ENCODE results near the gene NDUFAF8. TPM values are rescaled to one million over a fixed set of nuclear protein-coding genes. Genes with fewer than 3 reads are reported as not detected.

NDUFAF8 gene
- total RNA-seq, 2 donors from 2014 or later: 27.4 to 43.1 TPM

DNA sequence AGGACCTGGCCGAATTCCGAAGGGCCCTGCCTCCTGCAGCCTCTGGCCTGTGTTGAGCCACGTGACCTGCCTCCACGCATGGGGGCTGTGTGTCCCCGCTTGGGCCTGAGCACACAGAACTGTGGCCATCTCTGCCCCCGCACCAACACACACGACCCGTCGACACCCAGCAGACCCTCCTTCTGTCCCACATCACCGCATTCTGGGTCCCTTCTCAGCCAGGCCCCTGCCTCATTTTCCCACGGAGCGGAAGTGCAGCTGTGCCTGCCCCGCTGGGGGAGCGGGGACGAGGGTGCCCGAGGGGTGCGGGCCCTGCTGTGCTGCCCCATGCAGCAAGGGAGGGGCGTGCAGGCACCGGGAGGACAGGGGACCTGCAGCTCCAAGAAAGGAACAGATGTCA is 18.4 kb downstream of the NDUFAF8 start:
- 96% methylated on average over 18 of the region's 19 CpGs for WGBS
- H3K4me3 ChIP-seq: no peak overlapping the region
- H3K36me3 ChIP-seq: peaks cover 0 to 22% of the 10 kb centered on the region in 2 donors
- H3K4me1 ChIP-seq (replicated peaks): peaks cover 7% of the 10 kb centered on the region
- no peak for TF ChIP-seq POLR2A (IDR thresholded peaks at IDR 0.05)
- TF ChIP-seq, protein P1, sequence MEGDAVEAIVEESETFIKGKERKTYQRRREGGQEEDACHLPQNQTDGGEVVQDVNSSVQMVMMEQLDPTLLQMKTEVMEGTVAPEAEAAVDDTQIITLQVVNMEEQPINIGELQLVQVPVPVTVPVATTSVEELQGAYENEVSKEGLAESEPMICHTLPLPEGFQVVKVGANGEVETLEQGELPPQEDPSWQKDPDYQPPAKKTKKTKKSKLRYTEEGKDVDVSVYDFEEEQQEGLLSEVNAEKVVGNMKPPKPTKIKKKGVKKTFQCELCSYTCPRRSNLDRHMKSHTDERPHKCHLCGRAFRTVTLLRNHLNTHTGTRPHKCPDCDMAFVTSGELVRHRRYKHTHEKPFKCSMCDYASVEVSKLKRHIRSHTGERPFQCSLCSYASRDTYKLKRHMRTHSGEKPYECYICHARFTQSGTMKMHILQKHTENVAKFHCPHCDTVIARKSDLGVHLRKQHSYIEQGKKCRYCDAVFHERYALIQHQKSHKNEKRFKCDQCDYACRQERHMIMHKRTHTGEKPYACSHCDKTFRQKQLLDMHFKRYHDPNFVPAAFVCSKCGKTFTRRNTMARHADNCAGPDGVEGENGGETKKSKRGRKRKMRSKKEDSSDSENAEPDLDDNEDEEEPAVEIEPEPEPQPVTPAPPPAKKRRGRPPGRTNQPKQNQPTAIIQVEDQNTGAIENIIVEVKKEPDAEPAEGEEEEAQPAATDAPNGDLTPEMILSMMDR (IDR thresholded peaks at IDR 0.05): no peak
- TF ChIP-seq POLR2AphosphoS5 (IDR thresholded peaks at IDR 0.05): no peak
- H3K9me3 ChIP-seq: no peaks in the 10 kb centered on the region
- no peak overlapping the region for H3K27ac ChIP-seq
- intact Hi-C loops (cut with DNase I): loop anchor here (5.0 kb wide), 1 partner anchor 135 kb away; no protein-coding TSS in a partner anchor
- no peak for DNase-seq (ENCODE audit: low spot score)
- H3K27me3 ChIP-seq (replicated peaks; ENCODE audit: insufficient read depth): no peaks in the 10 kb centered on the region

- H3K9me3 ChIP-seq: no peaks in the 10 kb centered on the region
- no peak overlapping the region for H3K27ac ChIP-seq
- H3K4me3 ChIP-seq: no peak overlapping the region
- TF ChIP-seq, protein P1 (IDR thresholded peaks at IDR 0.05): no peak
- TF ChIP-seq POLR2A (IDR thresholded peaks at IDR 0.05): no peak
- no peak for TF ChIP-seq POLR2AphosphoS5 (IDR thresholded peaks at IDR 0.05)
- H3K36me3 ChIP-seq: peaks cover 0 to 22% of the 10 kb centered on the region in 2 donors
- H3K27me3 ChIP-seq (replicated peaks; ENCODE audit: insufficient read depth): no peaks in the 10 kb centered on the region
- DNase-seq (ENCODE audit: low spot score): no peak
- peaks cover 7% of the 10 kb centered on the region for H3K4me1 ChIP-seq (replicated peaks)
- intact Hi-C loops (cut with DNase I): loop anchor here (5.0 kb wide), 1 partner anchor 134 kb away; no protein-coding TSS in a partner anchor
- WGBS: 89% methylated on average over 20 of the region's 20 CpGs
Measured at GRCh38 chr17:81258292-81258691, 19.2 kb downstream of the NDUFAF8 start.

GRCh38 chr17:81259058-81259605 is 20.0 kb downstream of the NDUFAF8 start:
- H3K36me3 ChIP-seq: peaks cover 0 to 27% of the 10 kb centered on the region in 2 donors
- WGBS: 94% methylated on average over 22 of the region's 23 CpGs
- intact Hi-C loops (cut with DNase I): loop anchor here (5.0 kb wide), 1 partner anchor 133 kb away; no protein-coding TSS in a partner anchor

DNA sequence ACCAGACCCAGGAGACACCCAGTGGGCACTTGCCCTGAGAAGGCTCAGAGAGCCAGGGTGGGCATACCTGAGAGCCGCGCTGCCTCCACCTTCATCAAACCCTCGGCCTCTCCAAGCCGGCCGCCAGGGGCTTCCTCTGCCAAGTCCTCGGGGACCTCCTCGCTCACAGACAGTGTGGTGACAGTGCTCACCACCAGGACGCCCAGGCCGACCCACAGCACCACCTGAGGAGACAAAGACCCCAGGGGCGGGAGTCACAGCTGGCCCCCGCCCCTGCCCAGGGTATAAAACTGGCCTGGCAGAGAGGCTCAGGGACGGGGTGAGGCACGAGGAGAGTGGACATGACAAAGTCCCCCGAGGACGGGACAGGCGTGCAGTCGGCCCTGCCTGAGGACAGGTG is 21.1 kb downstream of the NDUFAF8 start:
- no peak for TF ChIP-seq POLR2AphosphoS5 (IDR thresholded peaks at IDR 0.05)
- no peak for TF ChIP-seq POLR2A (IDR thresholded peaks at IDR 0.05)
- TF ChIP-seq, protein P1 (IDR thresholded peaks at IDR 0.05): no peak
- Histone ChIP-seq H3K4me3 (no peak overlapping the region), H3K9me3 (no peaks in the 10 kb centered on the region), H3K27me3 (replicated peaks; ENCODE audit: insufficient read depth) (no peaks in the 10 kb centered on the region), H3K4me1 (replicated peaks) (peaks cover 6% of the 10 kb centered on the region), H3K36me3 (peaks cover 0 to 27% of the 10 kb centered on the region in 2 donors), H3K27ac (no peak overlapping the region)
- WGBS: 98% methylated on average over 17 of the region's 17 CpGs
- intact Hi-C loops (cut with DNase I): no loop called here
- no peak for DNase-seq (ENCODE audit: low spot score)

More at GRCh38 chr17:81259058-81259605, 20.0 kb downstream of the NDUFAF8 start:
- Histone ChIP-seq H3K4me3 (no peak overlapping the region), H3K4me1 (replicated peaks) (peaks cover 7% of the 10 kb centered on the region), H3K27me3 (replicated peaks; ENCODE audit: insufficient read depth) (no peaks in the 10 kb centered on the region), H3K9me3 (no peaks in the 10 kb centered on the region), H3K27ac (no peak overlapping the region)
- no peak for DNase-seq (ENCODE audit: low spot score)
- TF ChIP-seq, protein P1 (IDR thresholded peaks at IDR 0.05): no peak
- TF ChIP-seq POLR2AphosphoS5 (IDR thresholded peaks at IDR 0.05) (no peak), POLR2A (IDR thresholded peaks at IDR 0.05) (no peak)

DNA sequence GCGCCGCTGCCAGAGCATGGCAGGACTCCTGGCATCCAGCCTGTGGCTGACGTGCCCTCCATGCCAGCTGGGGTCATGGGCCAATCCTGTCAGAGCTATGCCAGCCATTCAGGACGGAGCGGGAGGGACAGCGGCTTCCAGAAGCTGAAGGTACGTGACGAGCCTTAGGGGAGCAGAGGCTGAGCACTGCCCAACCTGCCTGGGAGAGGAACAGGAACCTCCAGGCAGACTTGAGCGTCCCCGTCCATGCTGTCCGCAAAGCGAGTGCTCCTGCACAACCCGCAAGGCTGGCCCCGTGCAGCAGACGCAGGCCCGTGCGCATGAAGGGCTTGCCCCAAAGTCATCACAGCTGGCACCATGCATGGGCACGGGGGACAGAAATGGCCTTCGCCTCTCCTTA is 21.5 kb downstream of the NDUFAF8 start:
- H3K4me1 ChIP-seq (replicated peaks): peaks cover 1% of the 10 kb centered on the region
- H3K36me3 ChIP-seq: peaks cover 0 to 27% of the 10 kb centered on the region in 2 donors
- H3K9me3 ChIP-seq: no peaks in the 10 kb centered on the region
- H3K27ac ChIP-seq: no peak overlapping the region
- WGBS: 98% methylated on average over 18 of the region's 19 CpGs
- H3K27me3 ChIP-seq (replicated peaks; ENCODE audit: insufficient read depth): no peaks in the 10 kb centered on the region
- TF ChIP-seq, protein P1 (IDR thresholded peaks at IDR 0.05): no peak
- TF ChIP-seq POLR2AphosphoS5 (IDR thresholded peaks at IDR 0.05) (no peak), POLR2A (IDR thresholded peaks at IDR 0.05) (no peak)
- H3K4me3 ChIP-seq: no peak overlapping the region
- DNase-seq (ENCODE audit: low spot score): no peak
- intact Hi-C loops (cut with DNase I): no loop called here

Measured in prostate gland (tissue), 2 donors.